ENCODE data around the gene DYNLT1. TPM values are rescaled to one million over a fixed set of nuclear protein-coding genes. Genes with fewer than 3 reads are reported as not detected.
A peak's percentile ranks its signal among the peaks of the same experiment; 100 is the strongest.

DYNLT1 gene
- total and polyA plus RNA-seq, 12 donors: 106 to 211 (median 122) TPM

GRCh38 chr6:158638324-158638854 lies 6.2 kb downstream of the DYNLT1 start:
- intact Hi-C loops (cut with DNase I): loop anchor here in 1 of 10 donors (10.0 kb wide), 1 partner anchor 56 kb away; no protein-coding TSS in a partner anchor
- peak overlapping the region in 1 of 10 donors; percentile 46 for H3K27ac ChIP-seq
- H3K4me3 ChIP-seq: no peak overlapping the region
- H3K27me3 ChIP-seq: no peaks in the 10 kb centered on the region
- WGBS, 2 donors: 66 to 76% methylated on average over 3 of the region's 3 CpGs
- DNase-seq (no peak), ATAC-seq (no peak)
- peaks cover 0 to 84% (median 24%) of the 10 kb centered on the region in 9 donors for H3K36me3 ChIP-seq
- H3K4me1 ChIP-seq: peaks cover 6 to 48% (median 38%) of the 10 kb centered on the region in 9 donors
- TF ChIP-seq CTCF (IDR thresholded peaks at IDR 0.05): no peak
- no peaks in the 10 kb centered on the region for H3K9me3 ChIP-seq

- peaks cover 2 to 41% (median 30%) of the 10 kb centered on the region in 9 donors for H3K4me1 ChIP-seq
- no peaks in the 10 kb centered on the region for H3K9me3 ChIP-seq
- no peak overlapping the region for H3K4me3 ChIP-seq
- intact Hi-C loops (cut with DNase I): loop anchor here in 1 of 10 donors (10.0 kb wide), 1 partner anchor 58 kb away; no protein-coding TSS in a partner anchor
- no peak for ATAC-seq
- WGBS, 2 donors: 92 to 93% methylated on average over 8 of the region's 8 CpGs
- H3K27me3 ChIP-seq: no peaks in the 10 kb centered on the region
- peaks cover 0 to 90% (median 24%) of the 10 kb centered on the region in 9 donors for H3K36me3 ChIP-seq
- TF ChIP-seq CTCF (IDR thresholded peaks at IDR 0.05): no peak
- no peak overlapping the region for H3K27ac ChIP-seq
- no peak for DNase-seq
These were observed 7.8 kb downstream of the DYNLT1 start for GRCh38 chr6:158636778-158637177.

- intact Hi-C loops (cut with DNase I): loop anchor here in 1 of 10 donors (10.0 kb wide), 1 partner anchor 59 kb away; no protein-coding TSS in a partner anchor
- Histone ChIP-seq H3K4me3 (no peak overlapping the region), H3K4me1 (peaks cover 7 to 41% (median 33%) of the 10 kb centered on the region in 9 donors), H3K27ac (peak overlapping the region in 1 of 10 donors; percentile 21), H3K9me3 (no peaks in the 10 kb centered on the region), H3K36me3 (peaks cover 0 to 90% (median 24%) of the 10 kb centered on the region in 9 donors), H3K27me3 (no peaks in the 10 kb centered on the region)
- no peak for TF ChIP-seq CTCF (IDR thresholded peaks at IDR 0.05)
- no peak for DNase-seq
- WGBS, 2 donors: 88 to 90% methylated on average over 7 of the region's 7 CpGs
- ATAC-seq: no peak
These were observed 9.0 kb downstream of the DYNLT1 start for GRCh38 chr6:158635427-158636073.

- WGBS, 2 donors: 76 to 80% methylated on average over 6 of the region's 6 CpGs
- intact Hi-C loops (cut with DNase I): loop anchor here in 4 of 10 donors (5.0 to 10.0 kb wide), 2 partner anchors 57 to 60 kb away; no protein-coding TSS in a partner anchor
- Histone ChIP-seq H3K27ac (peak overlapping the region in 1 of 10 donors; percentile 21), H3K9me3 (no peaks in the 10 kb centered on the region), H3K4me3 (no peak overlapping the region), H3K36me3 (peaks cover 0 to 90% (median 24%) of the 10 kb centered on the region in 9 donors), H3K27me3 (no peaks in the 10 kb centered on the region), H3K4me1 (peaks cover 8 to 37% (median 28%) of the 10 kb centered on the region in 9 donors)
- no peak for DNase-seq
- ATAC-seq: no peak
- no peak for TF ChIP-seq CTCF (IDR thresholded peaks at IDR 0.05)
These were observed 9.7 kb downstream of the DYNLT1 start for GRCh38 chr6:158634695-158635426.

All from heart right ventricle (tissue), 16 donors.